NAMALWA (cell line): ENCODE results near the gene NEK1.

Experiments
- DNase-seq: peaks from one replicate; pipeline ENCODE4 v3.0.0-alpha.2; 2015; ENCODE audit warnings: low spot score

Gene NEK1

DNA sequence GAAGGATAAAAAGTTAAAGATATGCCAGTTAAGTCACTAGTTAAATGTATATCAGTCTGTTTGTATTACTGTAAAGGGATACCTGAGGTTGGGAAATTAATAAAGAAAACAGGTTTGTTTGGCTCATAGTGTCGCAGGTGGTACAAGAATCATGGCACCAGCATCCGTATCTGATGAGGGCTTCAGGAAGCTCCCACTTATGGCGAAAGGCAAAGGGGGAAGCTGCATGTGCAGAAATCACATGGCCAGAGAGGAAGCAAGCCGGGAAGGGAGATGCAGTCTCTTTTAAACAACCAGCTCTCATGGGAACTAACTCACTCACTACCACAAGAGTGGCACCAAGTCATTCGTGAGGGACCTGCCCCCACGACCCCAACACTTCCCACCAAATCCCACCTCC, 249.8 kb downstream of the NEK1 start:
- DNase-seq: no peak

DNA sequence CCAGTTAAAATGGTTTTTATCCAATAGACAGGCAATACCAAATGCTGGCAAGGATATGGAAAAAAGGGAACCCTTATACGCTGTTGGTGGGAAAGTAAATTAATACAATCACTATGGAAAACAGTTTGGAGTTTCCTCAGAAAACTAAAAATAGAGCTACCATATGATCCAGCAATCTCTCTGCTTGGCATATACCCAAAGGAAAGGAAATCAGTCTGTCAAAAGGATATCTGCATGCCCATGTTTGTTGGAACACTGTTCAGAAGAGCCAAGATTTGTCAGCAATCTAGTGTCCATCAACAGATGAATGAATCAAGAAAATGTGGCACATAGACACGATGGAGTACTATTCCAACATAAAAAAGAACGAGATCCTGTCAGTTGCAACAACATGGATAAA, 250.6 kb downstream of the NEK1 start:
- no peak for DNase-seq

DNA sequence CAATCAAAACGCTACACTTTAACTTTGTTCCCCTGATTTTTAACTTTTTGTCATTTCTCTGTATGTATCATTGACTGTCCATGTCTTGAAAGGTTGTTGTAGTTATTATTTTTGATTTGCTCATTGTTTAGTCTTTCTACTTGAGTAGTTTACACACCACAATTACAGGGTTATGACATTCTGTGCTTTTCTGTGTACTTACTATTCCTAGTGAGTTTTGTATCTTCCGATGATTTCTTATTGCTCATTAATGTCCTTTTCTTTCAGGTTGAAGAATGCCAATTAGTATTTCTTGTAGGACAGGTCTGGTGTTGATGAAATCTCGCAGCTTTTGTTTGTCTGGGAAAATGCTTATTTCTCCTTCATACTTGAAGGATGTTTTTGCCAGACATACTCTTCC, 252.4 kb downstream of the NEK1 start:
- no peak for DNase-seq

DNA sequence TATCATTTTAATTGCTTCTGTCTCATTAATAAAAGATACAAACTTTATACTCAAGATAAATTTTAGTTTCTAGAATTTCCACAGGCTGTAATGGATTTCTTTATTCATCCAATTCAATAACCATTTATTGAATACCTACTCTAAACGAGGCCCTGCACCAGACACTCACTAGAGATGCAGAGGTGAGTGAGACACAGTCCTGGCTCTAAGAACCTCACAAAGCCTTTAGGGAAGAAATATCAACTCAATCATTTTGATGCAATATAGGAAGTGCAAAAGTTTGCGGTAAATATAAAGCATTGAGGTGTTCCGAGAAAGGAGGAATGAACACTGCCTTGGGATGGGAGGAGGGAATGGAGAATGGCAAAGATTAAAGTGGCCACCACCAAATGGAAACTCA, 260.0 kb downstream of the NEK1 start:
- DNase-seq: no peak

GRCh38 chr4:169351872-169352271, 260.5 kb downstream of the NEK1 start:
- DNase-seq: no peak

DNA sequence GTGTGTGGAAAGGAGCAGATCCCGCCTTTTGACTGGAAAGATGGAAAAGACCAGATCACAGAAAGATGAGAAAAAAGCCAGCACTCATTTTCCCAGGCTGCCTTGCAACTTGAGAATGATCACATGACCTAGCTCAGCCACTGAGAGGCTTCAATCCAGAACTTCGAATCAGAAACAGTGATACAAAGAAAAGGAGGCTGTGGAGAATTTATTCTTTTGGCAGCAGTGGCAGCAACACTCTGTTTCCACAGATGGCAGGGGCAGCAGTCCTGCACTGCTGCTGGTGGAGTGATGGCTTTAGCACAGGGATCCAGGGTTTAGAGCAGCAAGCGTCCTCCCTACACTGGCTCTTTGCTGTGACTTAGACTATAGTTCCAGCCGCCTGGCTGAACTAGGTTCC, 263.8 kb downstream of the NEK1 start:
- peak; percentile 16 for DNase-seq

DNA sequence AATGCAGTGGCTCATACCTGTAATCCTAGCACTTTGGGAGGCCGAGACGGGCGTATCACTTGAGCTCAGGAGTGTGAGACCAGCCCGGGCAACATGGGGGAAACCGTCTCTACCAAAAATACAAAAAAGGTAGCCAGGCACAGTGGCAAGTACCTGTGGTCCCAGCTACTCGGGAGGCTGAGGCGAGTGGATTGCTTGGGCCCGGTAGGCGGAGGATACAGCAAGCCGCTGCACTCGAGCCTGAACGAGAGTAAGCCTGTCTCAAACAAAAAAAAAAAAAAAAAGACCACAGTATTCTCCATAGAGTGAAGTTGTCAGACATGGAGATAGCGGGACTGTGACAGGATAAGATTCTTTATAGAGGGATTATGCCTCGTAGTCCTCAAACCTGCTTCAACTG, 265.5 kb downstream of the NEK1 start:
- no peak for DNase-seq

DNA sequence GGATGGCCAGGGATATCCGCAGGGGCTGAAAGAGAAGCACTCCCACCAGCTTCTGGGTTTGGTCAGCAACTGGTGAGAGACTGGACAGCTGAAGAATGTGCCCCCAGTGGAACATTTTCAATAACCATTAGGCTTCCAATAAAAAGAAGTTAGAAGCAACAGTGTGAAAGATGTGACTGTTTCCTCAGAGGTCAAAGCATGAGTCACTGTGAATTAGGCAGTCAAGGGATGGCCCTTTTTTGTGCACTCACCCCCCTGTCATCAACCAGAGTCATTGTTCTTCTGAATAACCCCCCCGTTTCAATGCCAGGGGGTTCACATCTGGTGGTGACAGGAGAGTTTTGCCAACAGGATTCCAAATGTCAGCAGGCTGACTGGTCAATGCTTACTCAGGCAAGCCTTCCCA, 267.1 kb downstream of the NEK1 start:
- no peak for DNase-seq
